ENCODE data around the gene LARP1B.

Gene LARP1B

DNA sequence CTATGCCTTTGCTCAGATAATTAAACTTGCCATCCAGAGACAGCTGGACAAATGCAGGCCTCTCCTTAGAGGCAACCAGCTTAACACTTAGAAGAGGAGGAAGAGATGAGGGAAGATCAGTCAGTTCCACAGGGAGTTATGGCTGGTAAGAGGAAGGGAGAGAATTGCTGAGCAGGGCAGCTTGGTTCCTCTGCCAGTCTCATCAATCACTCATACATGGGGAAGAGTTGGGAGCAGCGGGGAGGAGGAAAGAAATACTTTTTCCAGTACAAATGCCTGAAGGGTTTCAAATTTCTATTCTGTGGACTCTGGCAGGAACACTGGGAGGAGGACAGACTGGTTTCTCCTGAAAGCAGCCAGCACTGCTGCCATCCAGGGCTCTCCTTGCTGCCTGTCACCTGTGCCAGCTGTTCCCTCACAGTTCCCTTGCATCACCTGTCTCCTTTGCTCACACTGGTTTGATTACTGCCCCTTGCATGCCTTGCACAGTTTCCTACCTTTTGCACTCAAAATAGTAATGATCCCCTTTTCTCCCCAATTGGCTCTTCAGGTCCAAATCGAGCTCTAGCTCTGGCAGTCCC, 167.0 kb downstream of the LARP1B start:
- TF ChIP-seq, protein P1, sequence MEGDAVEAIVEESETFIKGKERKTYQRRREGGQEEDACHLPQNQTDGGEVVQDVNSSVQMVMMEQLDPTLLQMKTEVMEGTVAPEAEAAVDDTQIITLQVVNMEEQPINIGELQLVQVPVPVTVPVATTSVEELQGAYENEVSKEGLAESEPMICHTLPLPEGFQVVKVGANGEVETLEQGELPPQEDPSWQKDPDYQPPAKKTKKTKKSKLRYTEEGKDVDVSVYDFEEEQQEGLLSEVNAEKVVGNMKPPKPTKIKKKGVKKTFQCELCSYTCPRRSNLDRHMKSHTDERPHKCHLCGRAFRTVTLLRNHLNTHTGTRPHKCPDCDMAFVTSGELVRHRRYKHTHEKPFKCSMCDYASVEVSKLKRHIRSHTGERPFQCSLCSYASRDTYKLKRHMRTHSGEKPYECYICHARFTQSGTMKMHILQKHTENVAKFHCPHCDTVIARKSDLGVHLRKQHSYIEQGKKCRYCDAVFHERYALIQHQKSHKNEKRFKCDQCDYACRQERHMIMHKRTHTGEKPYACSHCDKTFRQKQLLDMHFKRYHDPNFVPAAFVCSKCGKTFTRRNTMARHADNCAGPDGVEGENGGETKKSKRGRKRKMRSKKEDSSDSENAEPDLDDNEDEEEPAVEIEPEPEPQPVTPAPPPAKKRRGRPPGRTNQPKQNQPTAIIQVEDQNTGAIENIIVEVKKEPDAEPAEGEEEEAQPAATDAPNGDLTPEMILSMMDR (IDR thresholded peaks at IDR 0.05) = no peak

GRCh38 chr4:128228845-128229795, 168.0 kb downstream of the LARP1B start:
- TF ChIP-seq, protein P1 (IDR thresholded peaks at IDR 0.05) = no peak

DNA sequence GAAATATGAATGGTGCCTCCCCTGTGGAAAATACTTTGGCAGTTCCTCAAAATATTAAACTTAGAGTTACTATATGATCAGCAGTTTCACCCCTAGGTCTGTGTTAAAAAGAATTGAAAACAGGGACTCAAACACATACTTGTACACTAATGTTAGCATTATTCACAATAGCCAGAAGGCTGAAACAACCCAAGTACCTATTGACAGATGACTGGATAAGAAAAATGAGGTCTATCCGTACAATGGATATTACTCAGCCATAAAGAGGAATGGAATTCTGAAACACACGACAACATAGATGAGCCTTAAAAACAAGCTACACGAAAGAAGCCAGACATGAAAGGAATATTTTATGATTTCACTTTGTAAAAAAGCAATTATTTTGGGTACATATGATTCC, 171.6 kb downstream of the LARP1B start:
- TF ChIP-seq, protein P1 (IDR thresholded peaks at IDR 0.05) = no peak

DNA sequence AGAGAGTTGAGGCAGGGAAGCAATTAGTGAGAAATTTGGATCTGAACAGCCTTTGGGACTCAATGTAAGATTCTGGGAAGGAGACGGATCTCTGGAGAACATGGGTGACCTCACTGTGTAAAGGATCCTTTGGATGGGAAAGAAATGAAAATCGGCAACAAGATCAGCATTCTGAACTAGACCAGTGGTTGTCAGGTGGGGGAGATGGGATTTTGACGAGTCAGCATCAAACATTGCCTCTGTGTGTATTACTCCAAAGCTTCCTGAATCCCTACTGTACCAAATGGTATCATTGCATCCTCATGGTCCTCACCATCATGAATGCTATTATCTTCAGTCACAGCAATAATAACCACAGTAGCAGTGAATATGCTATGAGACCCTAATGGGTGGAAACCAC, 173.7 kb downstream of the LARP1B start:
- TF ChIP-seq, protein P1 (IDR thresholded peaks at IDR 0.05) = no peak

- TF ChIP-seq, protein P1 (IDR thresholded peaks at IDR 0.05) = no peak
Measured at GRCh38 chr4:128241019-128241418, 179.9 kb downstream of the LARP1B start.

DNA sequence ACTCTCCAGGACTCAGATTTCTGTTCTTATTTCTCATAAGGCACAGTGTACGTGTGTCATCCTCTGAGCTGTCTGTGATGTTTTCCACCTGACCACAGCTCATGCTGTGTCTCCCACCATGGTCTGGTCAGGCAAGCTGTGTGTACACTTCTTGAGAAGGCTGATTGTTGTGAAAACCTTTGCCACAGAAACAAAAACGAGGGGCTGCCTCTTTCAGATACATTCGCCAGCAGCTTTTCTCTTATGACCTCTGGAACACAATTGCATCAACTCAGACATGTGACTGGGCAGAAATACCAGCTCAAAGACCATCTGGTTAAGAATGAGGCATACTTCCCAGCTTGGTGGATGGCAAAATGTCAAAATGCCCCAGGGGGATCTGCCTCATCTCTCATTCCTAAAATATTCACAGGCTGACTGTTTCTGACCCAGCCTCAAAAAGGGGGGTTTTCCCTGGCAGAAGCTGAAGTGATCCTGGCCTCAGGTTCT, 180.4 kb downstream of the LARP1B start:
- TF ChIP-seq, protein P1 (IDR thresholded peaks at IDR 0.05) = no peak

DNA sequence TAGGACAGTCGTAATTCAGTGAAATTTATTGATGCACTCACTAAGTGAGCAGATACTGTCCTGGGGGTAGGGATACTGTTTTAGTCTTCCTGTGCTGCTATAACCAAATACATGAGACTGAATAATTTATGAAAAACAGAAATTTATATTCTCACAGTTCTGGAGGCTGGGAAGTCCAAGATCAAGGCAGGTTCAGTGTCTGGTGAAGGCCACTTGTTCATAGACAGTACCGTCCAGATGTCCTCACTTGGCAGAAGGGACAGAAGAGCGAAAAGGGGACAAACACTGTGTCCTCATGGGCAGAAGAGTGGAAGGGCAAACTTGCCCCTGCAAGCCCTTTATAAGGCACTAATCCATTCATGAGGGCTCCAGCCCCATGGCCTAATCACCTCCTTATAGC, 180.9 kb downstream of the LARP1B start:
- TF ChIP-seq, protein P1 (IDR thresholded peaks at IDR 0.05) = no peak
